AG09309 (cell line): ENCODE data around the gene MFRP.

ENCODE experiments used
- DNase-seq: peaks from one replicate; pipeline ENCODE4 v3.0.0-alpha.2; 2010; ENCODE audit warnings: low read depth
- H3K4me3 ChIP-seq: 2 replicates; pipeline ENCODE4 v1.5.1; 2011; ENCODE audit warnings: mild to moderate bottlenecking, low read depth, low read length, moderate library complexity; ENCODE audit not compliant: control insufficient read depth
- CTCF ChIP-seq: IDR thresholded peaks from 2 replicates; pipeline ENCODE4 v1.5.1; 2011; ENCODE audit warnings: mild to moderate bottlenecking, low read depth, low read length, inconsistent platforms; ENCODE audit not compliant: insufficient read depth, control insufficient read depth; ENCODE audit errors: missing control alignments

Gene MFRP

GRCh38 chr11:119316729-119317591 is 29.5 kb downstream of the MFRP start, which contains the start of gene MCAM:
Gene MCAM (minus strand): TSS chr11:119317130. CDS start chr11:119317101, 29 bp downstream.
- no peak for TF ChIP-seq CTCF
- DNase-seq = no peak
- H3K4me3 ChIP-seq = peak within 1 kb of the TSS; percentile 40

- no peak for DNase-seq
- H3K4me3 ChIP-seq = peak overlapping the region; percentile 40
- TF ChIP-seq CTCF = no peak
These were observed 30.3 kb downstream of the MFRP start for GRCh38 chr11:119316016-119316728.

- TF ChIP-seq CTCF = no peak
- H3K4me3 ChIP-seq = no peak overlapping the region; the same call in 1 of the 2 replicates
- no peak for DNase-seq
These were observed 31.1 kb downstream of the MFRP start for GRCh38 chr11:119315131-119316015.

GRCh38 chr11:119314726-119315125 is 31.8 kb downstream of the MFRP start:
- TF ChIP-seq CTCF = no peak
- no peak overlapping the region for H3K4me3 ChIP-seq
- DNase-seq = no peak

- DNase-seq = no peak
- H3K4me3 ChIP-seq = no peak overlapping the region
- no peak for TF ChIP-seq CTCF
These were observed 35.8 kb downstream of the MFRP start for GRCh38 chr11:119310682-119311052.
